Erythroblast (primary cell): Measurements from ENCODE around the gene SDHAF1.
A peak's percentile ranks its signal among the peaks of the same experiment; 100 is the strongest.

Source experiments
- GATA1 ChIP-seq: IDR thresholded peaks from 2 replicates; pipeline ENCODE4 v1.6.1; 2011; ENCODE audit warnings: low read depth, mild to moderate bottlenecking, control low read depth, low read length, moderate library complexity
- POLR2A ChIP-seq: IDR thresholded peaks from 2 replicates; pipeline ENCODE4 v1.6.1; 2011; ENCODE audit warnings: mild to moderate bottlenecking, low read length

DNA sequence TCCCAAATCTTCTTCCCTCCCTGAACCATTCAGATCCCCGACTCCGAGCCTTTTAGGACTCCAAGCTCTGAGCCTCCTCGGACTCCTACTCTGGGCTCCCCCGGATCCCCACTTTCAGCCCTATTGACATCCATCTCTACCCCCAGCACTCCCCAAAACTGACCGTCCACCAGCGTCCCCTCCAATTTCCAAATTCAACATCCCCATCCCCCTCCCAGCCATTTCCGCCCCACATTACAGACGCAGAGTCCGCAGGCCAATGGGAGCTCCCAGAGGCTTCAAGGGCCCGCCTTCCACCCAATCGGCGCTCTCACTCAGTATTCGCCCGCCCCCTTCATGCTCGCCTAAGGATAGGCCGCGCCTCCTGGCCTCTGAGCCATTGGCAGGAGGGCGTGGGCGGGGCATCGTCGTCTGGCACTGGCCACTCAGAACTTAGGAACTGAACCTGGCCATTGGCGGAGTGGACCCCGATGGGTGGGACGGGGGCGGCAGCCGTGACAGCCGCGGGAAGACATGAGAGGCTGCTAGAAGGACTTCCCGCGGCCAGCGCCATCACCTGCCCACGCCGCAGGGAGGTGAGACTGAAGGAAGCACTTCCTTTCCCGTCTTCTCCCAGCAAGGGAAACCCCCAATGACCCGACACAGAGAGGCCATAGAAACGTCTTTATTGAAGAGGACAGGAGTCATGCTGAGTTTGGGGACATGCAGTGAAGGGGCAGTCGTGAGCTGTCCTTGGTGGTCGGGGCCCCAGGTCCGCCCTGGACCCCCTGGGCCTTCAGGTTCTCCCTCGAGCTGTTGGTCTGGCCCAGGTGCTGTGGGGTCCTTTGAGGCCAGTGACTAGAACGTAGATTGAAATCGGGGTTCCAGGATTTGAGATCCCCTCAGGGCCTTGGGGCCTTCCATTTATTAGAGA, 19.3 kb downstream of the SDHAF1 start, which contains the start of gene ALKBH6:
- TF ChIP-seq POLR2A (peak; percentile 75), GATA1 (no peak)
